COLO668 (cell line): ENCODE results near the gene HOXD9.

Experiments
- DNase-seq: peaks from one replicate; lab custom pipeline; 2025; ENCODE audit not compliant: unreplicated experiment; lab: John Stamatoyannopoulos, UW

The HOXD9 gene

GRCh38 chr2:176098366-176099158, 24.0 kb upstream of the HOXD9 start:
- peak; percentile 62 for DNase-seq

GRCh38 chr2:176099159-176099727, 23.3 kb upstream of the HOXD9 start:
- DNase-seq: no peak

- DNase-seq: peak; percentile 24
Observed at GRCh38 chr2:176099728-176100546, 22.6 kb upstream of the HOXD9 start, which contains the start of gene HOXD12. TSS of gene HOXD12 (plus strand) at chr2:176099795. CDS start at chr2:176099802, 7 bp downstream.

- no peak for DNase-seq
Observed at GRCh38 chr2:176100547-176101140, 21.9 kb upstream of the HOXD9 start.

GRCh38 chr2:176101216-176101830, 21.2 kb upstream of the HOXD9 start:
- no peak for DNase-seq

- DNase-seq: no peak
Observed at GRCh38 chr2:176101842-176102241, 20.7 kb upstream of the HOXD9 start.

- DNase-seq: no peak
Observed at GRCh38 chr2:176102309-176102866, 20.1 kb upstream of the HOXD9 start.

- no peak for DNase-seq
Observed at GRCh38 chr2:176103194-176103593, 19.3 kb upstream of the HOXD9 start.

GRCh38 chr2:176103742-176104315, 18.7 kb upstream of the HOXD9 start:
- DNase-seq: no peak

GRCh38 chr2:176104316-176105077, 18.0 kb upstream of the HOXD9 start:
- DNase-seq: no peak

- DNase-seq: no peak
Observed at GRCh38 chr2:176105078-176105729, 17.3 kb upstream of the HOXD9 start.

GRCh38 chr2:176105730-176106580, 16.6 kb upstream of the HOXD9 start:
- no peak for DNase-seq

- peak; percentile 85 for DNase-seq
Observed at GRCh38 chr2:176106581-176107539, 15.7 kb upstream of the HOXD9 start, which contains the start of gene HOXD11. TSS of gene HOXD11 (plus strand) at chr2:176107280. CDS start at chr2:176107356, 76 bp downstream.

- peak; percentile 67 for DNase-seq
Observed at GRCh38 chr2:176107731-176108181, 14.8 kb upstream of the HOXD9 start.

- DNase-seq: no peak
Observed at GRCh38 chr2:176109192-176109901, 13.2 kb upstream of the HOXD9 start.

- DNase-seq: no peak
Observed at GRCh38 chr2:176109946-176110345, 12.6 kb upstream of the HOXD9 start.
